ENCODE measurements around the gene USP25. TPM values are rescaled to one million over a fixed set of nuclear protein-coding genes. Genes with fewer than 3 reads are reported as not detected.

The USP25 gene
- 37.0 and 53.6 TPM in 2 replicates for total RNA-seq
- polyA plus RNA-seq (2012): 21.9 TPM

- peak; percentile 90 for DNase-seq (ENCODE audit: low read depth)
These were observed at the start of gene USP25 for GRCh38 chr21:15729674-15730483. TSS of gene USP25 (plus strand) at chr21:15729982. CDS start at chr21:15730394, 412 bp downstream.

GRCh38 chr21:15682186-15682895 is 47.4 kb upstream of the USP25 start:
- DNase-seq (ENCODE audit: low read depth): no peak

- DNase-seq (ENCODE audit: low read depth): peak; percentile 5
These were observed 46.8 kb upstream of the USP25 start for GRCh38 chr21:15682977-15683376.

GRCh38 chr21:15686506-15686905 is 43.3 kb upstream of the USP25 start:
- no peak for DNase-seq (ENCODE audit: low read depth)

- peak; percentile 10 for DNase-seq (ENCODE audit: low read depth)
These were observed 42.6 kb upstream of the USP25 start for GRCh38 chr21:15687208-15687607.

- DNase-seq (ENCODE audit: low read depth): peak; percentile 25
These were observed 41.8 kb upstream of the USP25 start for GRCh38 chr21:15688016-15688415.

- DNase-seq (ENCODE audit: low read depth): peak; percentile 59
These were observed 41.0 kb upstream of the USP25 start for GRCh38 chr21:15688809-15689208.

GRCh38 chr21:15692711-15693110 is 37.1 kb upstream of the USP25 start:
- DNase-seq (ENCODE audit: low read depth): no peak

- no peak for DNase-seq (ENCODE audit: low read depth)
These were observed 34.5 kb upstream of the USP25 start for GRCh38 chr21:15695241-15695640.

- DNase-seq (ENCODE audit: low read depth): no peak
These were observed 28.0 kb upstream of the USP25 start for GRCh38 chr21:15701830-15702229.

GRCh38 chr21:15703932-15704331 is 25.9 kb upstream of the USP25 start:
- peak; percentile 60 for DNase-seq (ENCODE audit: low read depth)

- peak; percentile 93 for DNase-seq (ENCODE audit: low read depth)
These were observed 23.1 kb upstream of the USP25 start for GRCh38 chr21:15706696-15707095.

- no peak for DNase-seq (ENCODE audit: low read depth)
These were observed 16.4 kb upstream of the USP25 start for GRCh38 chr21:15713412-15713811.

- DNase-seq (ENCODE audit: low read depth): no peak
These were observed 11.1 kb upstream of the USP25 start for GRCh38 chr21:15718711-15719110.

- DNase-seq (ENCODE audit: low read depth): no peak
These were observed 9.8 kb upstream of the USP25 start for GRCh38 chr21:15719976-15720375.

GRCh38 chr21:15722591-15723324 is 7.0 kb upstream of the USP25 start:
- DNase-seq (ENCODE audit: low read depth): no peak

- DNase-seq (ENCODE audit: low read depth): no peak
These were observed 3.8 kb upstream of the USP25 start for GRCh38 chr21:15725949-15726348.

- no peak for DNase-seq (ENCODE audit: low read depth)
These were observed 1.7 kb upstream of the USP25 start for GRCh38 chr21:15728046-15728445.

GRCh38 chr21:15729346-15729673 is 472 bp upstream of the USP25 start:
- DNase-seq (ENCODE audit: low read depth): no peak

- no peak for DNase-seq (ENCODE audit: low read depth)
These were observed 881 bp downstream of the USP25 start for GRCh38 chr21:15730484-15731242.

GRCh38 chr21:15731243-15731613 is 1.4 kb downstream of the USP25 start:
- DNase-seq (ENCODE audit: low read depth): no peak

Data from myocyte (in vitro differentiated cells).